GM18861 (cell line): ENCODE results near the gene A4GALT.
"Not testable (repeated sequence)": the region's sequence is repeated elsewhere in the genome, so short reads cannot be mapped to it uniquely, and the experiment has no call there.

Source experiments
- ATAC-seq: cut with Tn5 transposase; IDR thresholded peaks from one replicate; pipeline ENCODE4 v1.9.1; 2021; ENCODE audit not compliant: unreplicated experiment

The A4GALT gene

GRCh38 chr22:42720263-42721044 is at the start of gene A4GALT:
TSS of gene A4GALT (minus strand) at chr22:42720870. CDS start at chr22:42693951, 26,919 bp downstream.
- ATAC-seq = no peak

GRCh38 chr22:42770448-42770726 is 49.7 kb upstream of the A4GALT start:
- ATAC-seq = no peak

- peak; percentile 70 for ATAC-seq
Measured at GRCh38 chr22:42769574-42770447, 49.1 kb upstream of the A4GALT start.

GRCh38 chr22:42769238-42769573 is 48.5 kb upstream of the A4GALT start:
- no peak for ATAC-seq

- no peak for ATAC-seq
Measured at GRCh38 chr22:42768385-42769035, 47.8 kb upstream of the A4GALT start.

- ATAC-seq = no peak
Measured at GRCh38 chr22:42766860-42767259, 46.2 kb upstream of the A4GALT start.

GRCh38 chr22:42764895-42765363 is 44.3 kb upstream of the A4GALT start:
- no peak for ATAC-seq

- ATAC-seq = no peak
Measured at GRCh38 chr22:42763965-42764480, 43.4 kb upstream of the A4GALT start.

GRCh38 chr22:42760806-42761565 is 40.3 kb upstream of the A4GALT start:
- ATAC-seq = no peak

- no peak for ATAC-seq
Measured at GRCh38 chr22:42758931-42759629, 38.4 kb upstream of the A4GALT start.

- ATAC-seq = not testable (repeated sequence)
Measured at GRCh38 chr22:42755553-42755952, 34.9 kb upstream of the A4GALT start.

- not testable (repeated sequence) for ATAC-seq
Measured at GRCh38 chr22:42755121-42755520, 34.5 kb upstream of the A4GALT start.

- no peak for ATAC-seq
Measured at GRCh38 chr22:42754658-42755057, 34.0 kb upstream of the A4GALT start.

GRCh38 chr22:42752912-42753311 is 32.2 kb upstream of the A4GALT start:
- ATAC-seq = no peak

- ATAC-seq = no peak
Measured at GRCh38 chr22:42752230-42752746, 31.6 kb upstream of the A4GALT start.

- ATAC-seq = not testable (repeated sequence)
Measured at GRCh38 chr22:42750421-42750820, 29.8 kb upstream of the A4GALT start.

- ATAC-seq = no peak
Measured at GRCh38 chr22:42747701-42748513, 27.2 kb upstream of the A4GALT start.

- ATAC-seq = no peak
Measured at GRCh38 chr22:42745118-42745517, 24.4 kb upstream of the A4GALT start.

- ATAC-seq = no peak
Measured at GRCh38 chr22:42743501-42743991, 22.9 kb upstream of the A4GALT start.
